Retinal pigment epithelial cell (primary cell): ENCODE data around the gene PTGER3.

ENCODE experiments used
- DNase-seq: peaks from one replicate; pipeline ENCODE4 v3.0.0-alpha.2; 2010; ENCODE audit warnings: low read depth
- H3K4me3 ChIP-seq: 2 replicates; pipeline ENCODE4 v1.5.1; 2011; ENCODE audit warnings: mild to moderate bottlenecking, low read length, control low read depth, moderate library complexity
- TF ChIP-seq, protein P1 (sequence below): conservative IDR thresholded peaks from 2 replicates; pipeline ENCODE4 v1.5.1; 2011; ENCODE audit warnings: low read depth, low read length, control low read depth, inconsistent platforms

Gene PTGER3

DNA sequence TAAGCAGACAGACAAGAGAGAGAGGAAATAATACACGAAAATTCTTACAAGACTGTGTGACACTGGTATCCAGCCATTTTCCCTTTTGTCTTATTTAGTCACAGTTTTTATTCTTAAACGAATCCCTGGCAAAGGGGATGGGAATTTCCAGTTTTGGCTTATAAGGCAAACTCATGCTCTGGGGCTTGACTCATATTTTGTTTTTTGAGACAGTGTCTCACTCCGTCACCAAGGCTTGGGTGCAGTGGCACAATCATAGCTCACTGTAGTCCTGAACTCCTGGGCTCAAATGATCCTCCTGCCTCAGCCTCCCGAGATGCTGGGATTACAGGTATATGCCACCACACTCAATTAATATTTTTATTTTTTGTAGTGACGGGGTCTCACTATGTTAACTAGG is 31.9 kb downstream of the PTGER3 start:
- TF ChIP-seq, protein P1, sequence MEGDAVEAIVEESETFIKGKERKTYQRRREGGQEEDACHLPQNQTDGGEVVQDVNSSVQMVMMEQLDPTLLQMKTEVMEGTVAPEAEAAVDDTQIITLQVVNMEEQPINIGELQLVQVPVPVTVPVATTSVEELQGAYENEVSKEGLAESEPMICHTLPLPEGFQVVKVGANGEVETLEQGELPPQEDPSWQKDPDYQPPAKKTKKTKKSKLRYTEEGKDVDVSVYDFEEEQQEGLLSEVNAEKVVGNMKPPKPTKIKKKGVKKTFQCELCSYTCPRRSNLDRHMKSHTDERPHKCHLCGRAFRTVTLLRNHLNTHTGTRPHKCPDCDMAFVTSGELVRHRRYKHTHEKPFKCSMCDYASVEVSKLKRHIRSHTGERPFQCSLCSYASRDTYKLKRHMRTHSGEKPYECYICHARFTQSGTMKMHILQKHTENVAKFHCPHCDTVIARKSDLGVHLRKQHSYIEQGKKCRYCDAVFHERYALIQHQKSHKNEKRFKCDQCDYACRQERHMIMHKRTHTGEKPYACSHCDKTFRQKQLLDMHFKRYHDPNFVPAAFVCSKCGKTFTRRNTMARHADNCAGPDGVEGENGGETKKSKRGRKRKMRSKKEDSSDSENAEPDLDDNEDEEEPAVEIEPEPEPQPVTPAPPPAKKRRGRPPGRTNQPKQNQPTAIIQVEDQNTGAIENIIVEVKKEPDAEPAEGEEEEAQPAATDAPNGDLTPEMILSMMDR: no peak
- no peak for DNase-seq
- H3K4me3 ChIP-seq: no peak overlapping the region

DNA sequence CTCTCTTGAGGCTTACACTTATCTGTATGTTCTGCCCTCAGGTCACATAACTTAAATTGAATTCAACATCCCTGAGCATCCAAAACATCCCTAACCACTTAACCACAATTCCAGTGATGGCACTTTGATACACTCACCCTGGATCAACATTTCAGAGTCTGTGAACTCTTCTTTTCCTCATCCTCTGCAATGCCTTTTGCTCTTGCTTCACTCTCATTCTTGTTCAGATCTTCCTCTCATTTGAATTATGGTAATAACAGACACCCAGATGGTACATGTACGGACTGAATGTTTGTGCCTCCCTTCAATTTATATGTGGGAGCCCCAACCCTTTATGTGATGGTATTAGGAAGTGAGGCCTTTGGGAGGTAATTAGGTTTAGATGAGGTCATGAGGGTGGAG is 33.4 kb downstream of the PTGER3 start:
- no peak for DNase-seq
- no peak overlapping the region for H3K4me3 ChIP-seq
- TF ChIP-seq, protein P1: no peak

- TF ChIP-seq, protein P1: no peak
- DNase-seq: no peak
Measured at GRCh38 chr1:71002709-71003475, 44.7 kb downstream of the PTGER3 start.

GRCh38 chr1:71001624-71002023 is 46.0 kb downstream of the PTGER3 start:
- H3K4me3 ChIP-seq: no peak overlapping the region
- DNase-seq: no peak
- TF ChIP-seq, protein P1: no peak

More at GRCh38 chr1:71002709-71003475, 44.7 kb downstream of the PTGER3 start:
- H3K4me3 ChIP-seq: no peak overlapping the region

- H3K4me3 ChIP-seq: no peak overlapping the region
- TF ChIP-seq, protein P1: no peak
- no peak for DNase-seq
Measured at GRCh38 chr1:70997793-70998192, 49.8 kb downstream of the PTGER3 start.

- TF ChIP-seq, protein P1: no peak
- no peak for DNase-seq
- H3K4me3 ChIP-seq: no peak overlapping the region
Measured at GRCh38 chr1:70994753-70995268, 52.8 kb downstream of the PTGER3 start.

- no peak overlapping the region for H3K4me3 ChIP-seq
- no peak for DNase-seq
- TF ChIP-seq, protein P1: no peak
Measured at GRCh38 chr1:70993798-70994197, 53.8 kb downstream of the PTGER3 start.
